Heart left ventricle (tissue), 16 donors: ENCODE results near the gene DCTN5. TPM values are rescaled to one million over a fixed set of nuclear protein-coding genes. Genes with fewer than 3 reads are reported as not detected.

Experiments
- ATAC-seq, 4 donors: fragments of 200-7000 bp; cut with Tn5 transposase; one replicate each; pipeline ENCODE4 v1.9.1; 2020 to 2022; ENCODE audit warnings: moderate library complexity in 4 of 4, mild to moderate bottlenecking in 3 of 4, moderate number of reproducible peaks in 1 of 4
- DNase-seq, 5 donors: peaks; one replicate each; pipeline ENCODE4 v3.0.0-alpha.2; 2020
- H3K27ac ChIP-seq, 12 donors: fragments of 200-600 bp; sonication (generic) in 4 of 12; one replicate each; pipeline versions ENCODE4 v1.5.0 to v1.8.0; 2016 to 2022; ENCODE audit warnings: mild to moderate bottlenecking in 2 of 12
- H3K27me3 ChIP-seq, 9 donors: fragments of 200-600 bp; sonication (generic) in 2 of 9; one replicate each; pipeline versions ENCODE4 v1.5.1 to v1.8.0; 2016 to 2022; ENCODE audit warnings: mild to moderate bottlenecking in 3 of 9
- H3K36me3 ChIP-seq, 9 donors: fragments of 200-600 bp; sonication (generic) in 2 of 9; one replicate each; pipeline versions ENCODE4 v1.5.0 to v1.8.0; 2018 to 2022; ENCODE audit warnings: mild to moderate bottlenecking in 2 of 9
- H3K4me1 ChIP-seq, 12 donors: fragments of 200-600 bp; sonication (generic) in 4 of 12; one replicate each; pipeline versions ENCODE4 v1.5.0 to v1.8.0; 2016 to 2022; ENCODE audit warnings: mild to moderate bottlenecking in 3 of 12
- H3K4me3 ChIP-seq, 12 donors: fragments of 200-600 bp; sonication (generic) in 4 of 12; one replicate each; pipeline versions ENCODE4 v1.5.0 to v1.8.0; 2017 to 2022; ENCODE audit warnings: mild to moderate bottlenecking in 9 of 12, moderate library complexity in 4 of 12
- H3K9me3 ChIP-seq, 12 donors: fragments of 200-600 bp; sonication (generic) in 4 of 12; one replicate each; pipeline versions ENCODE4 v1.5.0 to v1.8.0; 2016 to 2022; ENCODE audit warnings: mild to moderate bottlenecking in 1 of 12
- POLR2A ChIP-seq, 2 donors: fragments of 450-650 bp; IDR thresholded peaks; one replicate each; pipeline ENCODE4 v1.6.1; 2017; ENCODE audit warnings: antibody characterized with exemption in 2 of 2, mild to moderate bottlenecking in 2 of 2, moderate library complexity in 2 of 2
- WGBS, 4 donors: extraction: QIAGEN DNeasy Blood & Tissue Kit in 2 of 4; methylation state at CpG; one replicate each; pipeline versions ENCODE4 v1.1.5 to v1.1.7; 2013 to 2018; 5-methylcytosine and 5-hydroxymethylcytosine counted together
- intact Hi-C, 10 donors: fragments of 100-400 bp; cut with DNase I; formaldehyde crosslinking; loops; one replicate each; pipeline versions ENCODE4 v1.11.1 to v1.14.2; 2022
- long read RNA-seq, 3 donors: library from polyadenylated mRNA; unstranded; transcript quantifications; one replicate each; pipeline ENCODE4 v2.0.0, GENCODE V29; 2020 to 2021
- polyA plus RNA-seq, 2 donors: library from polyadenylated mRNA; stranded (reverse); fragments of 200-250 nt; gene quantifications; one replicate each; pipeline ENCODE4 v1.2.3, GENCODE V29; 2013
- total RNA-seq, 9 donors: library from RNA; depleted of rRNA in 2 of 9; stranded (reverse); fragments of >200 nt in 2 of 9; fragmentation: NEBNext Ultra II Directional in 3 of 9; extraction: Animal tissue kit (Norgen Biotek cat#: 25700) in 3 of 9; gene quantifications; one replicate each; pipeline versions ENCODE4 v1.1.0 to v1.2.4, GENCODE V29; 2016 to 2023
- TF ChIP-seq, protein P1 (sequence below), 12 donors: fragments of 200-600 bp; sonication (generic) in 4 of 12; IDR thresholded peaks; one replicate each; pipeline versions ENCODE4 v1.5.0 to v1.8.0; 2018 to 2022; ENCODE audit warnings: antibody characterized with exemption in 12 of 12, mild to moderate bottlenecking in 5 of 12
- donor health status: ischemic (EF 13 %, LVEDD 7.1; RV severe dilation, severe dysfunction).
- donor health status: healthy with polysubstance abuse.
- donor health status: DM: no; HTN: yes; CAD: no.
- donor health status: DM: no; HTN: no; CAD: no.
- donor health status: ischemic (EF 25% LVEDD 6.9; RV normal size, moderate dysfunction).
- donor health status: ischemic (EF 25% LVEDD 5.7; RV mildly dilated, moderate dysfunction).
- donor health status: healthy.
- donor health status: DM: yes; HTN: yes; CAD: no.
- donor health status: ischemic (EF 35%, LVEDD 5.7; RV mildly dilated, moderate dysfunction).
- donor health status: nonischemic (EF 11% LVEDD 7.7; RV severe dilation, severe dysfunction).
- donor health status: DM: yes; HTN: yes; CAD: no.
- donor health status: PGD.
- donor health status: ischemic (EF 29% LVEDD 5.4; RV normal size, mild dysfunction).
- donor health status: nonischemic (EF 23%, LVEDD 6.1; RV moderate dilation, normal function).

DCTN5 gene
- total RNA-seq, result 10 to 100 TPM; 26.8 to 56.0 (median 40.5) TPM
- polyA plus RNA-seq, result 10 to 100 TPM in 1 of 2 donors, 1 to 10 TPM in 1; 7.4 to 36.9 TPM
- long read RNA-seq, donor 1, full-length matches to known transcripts, result 32 of 36 reads
- long read RNA-seq, donor 1, partial matches to known transcripts, result 2 of 36 reads
- long read RNA-seq, donor 1, other reads (novel, unspliced or antisense), result 2 of 36 reads
- long read RNA-seq, donor 2, full-length matches to known transcripts, result 105 of 117 reads
- long read RNA-seq, donor 2, partial matches to known transcripts, result 7 of 117 reads
- long read RNA-seq, donor 2, other reads (novel, unspliced or antisense), result 5 of 117 reads
- long read RNA-seq, donor 3, full-length matches to known transcripts, result 27 of 28 reads
- long read RNA-seq, donor 3, partial matches to known transcripts, result 0 of 28 reads
- long read RNA-seq, donor 3, other reads (novel, unspliced or antisense), result 1 of 28 reads

DNA sequence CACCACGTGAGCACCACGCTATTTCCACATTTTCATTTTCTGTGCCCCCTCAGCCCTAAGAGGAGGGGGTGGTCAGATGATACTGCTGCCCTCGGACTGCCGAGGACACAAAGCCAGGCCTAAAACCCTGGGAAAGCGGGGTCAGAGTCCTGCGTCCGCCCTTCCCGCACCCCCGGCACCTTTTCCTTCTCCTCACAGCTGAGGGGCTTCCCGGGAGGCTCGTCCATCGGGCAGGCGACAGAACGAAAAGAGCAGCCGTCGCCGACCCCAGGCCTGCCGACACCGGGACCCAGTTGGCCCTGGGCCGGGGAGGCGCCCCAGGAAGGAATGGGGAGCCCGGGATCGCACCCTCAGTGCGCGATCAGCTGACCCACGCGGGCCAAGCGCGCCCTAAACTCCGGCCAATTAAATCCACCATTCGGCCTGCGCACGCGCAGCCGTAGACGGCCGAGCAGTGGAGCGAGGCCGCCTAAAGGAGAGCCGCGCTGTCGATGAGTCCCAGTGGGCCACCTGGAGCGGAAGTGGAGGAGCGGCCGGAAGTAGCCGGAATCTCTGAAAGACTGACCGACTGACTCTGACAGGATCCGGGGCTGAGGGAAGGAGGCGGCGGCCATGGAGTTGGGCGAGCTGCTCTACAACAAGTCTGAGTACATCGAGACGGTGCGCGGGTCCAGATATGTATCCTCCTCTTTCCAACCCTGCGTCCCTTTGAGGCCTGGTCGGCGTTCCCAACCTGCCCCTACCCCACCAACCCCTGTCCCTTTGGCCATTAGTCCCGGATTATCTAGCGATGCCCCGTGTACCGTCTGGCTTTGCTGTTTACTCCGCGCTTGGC is at the start of gene DCTN5, which contains the start of gene PALB2:
Gene DCTN5, plus strand, starts transcription at position 536 of the 835 bp plus-strand sequence. Its CDS starts 77 bp downstream, at position 613.
Gene PALB2, minus strand, starts transcription at position 380 of the 835 bp plus-strand sequence. Its CDS starts 153 bp downstream, at position 227.
- DNase-seq (peak; percentile 93 to 96 (median 96)), ATAC-seq (peak; percentile 99 to 100 (median 100))
- Histone ChIP-seq H3K4me1 (peaks cover 0 to 31% (median 20%) of the 10 kb centered on the region in 12 donors), H3K4me3 (peak within 1 kb of the TSS; percentile 67 to 99 (median 88)), H3K27me3 (no peaks in the 10 kb centered on the region), H3K9me3 (no peaks in the 10 kb centered on the region), H3K27ac (peak within 1 kb of the TSS; percentile 64 to 89 (median 83)), H3K36me3 (peaks cover 0 to 58% (median 51%) of the 10 kb centered on the region in 9 donors)
- intact Hi-C loops, result loop anchor here in 2 of 10 donors (2.0 to 5.0 kb wide), 2 partner anchors 44 to 84 kb away; partner anchors contain the start of genes EARS2 (in 1 of the 2), NDUFAB1 (in 1 of the 2) and UBFD1 (in 1 of the 2)
- 0% methylated on average over 32 to 64 of the region's 64 CpGs for WGBS, 4 donors
- TF ChIP-seq POLR2A (IDR thresholded peaks at IDR 0.05), result peak in 1 of 2 donors; percentile 70
- TF ChIP-seq, protein P1, sequence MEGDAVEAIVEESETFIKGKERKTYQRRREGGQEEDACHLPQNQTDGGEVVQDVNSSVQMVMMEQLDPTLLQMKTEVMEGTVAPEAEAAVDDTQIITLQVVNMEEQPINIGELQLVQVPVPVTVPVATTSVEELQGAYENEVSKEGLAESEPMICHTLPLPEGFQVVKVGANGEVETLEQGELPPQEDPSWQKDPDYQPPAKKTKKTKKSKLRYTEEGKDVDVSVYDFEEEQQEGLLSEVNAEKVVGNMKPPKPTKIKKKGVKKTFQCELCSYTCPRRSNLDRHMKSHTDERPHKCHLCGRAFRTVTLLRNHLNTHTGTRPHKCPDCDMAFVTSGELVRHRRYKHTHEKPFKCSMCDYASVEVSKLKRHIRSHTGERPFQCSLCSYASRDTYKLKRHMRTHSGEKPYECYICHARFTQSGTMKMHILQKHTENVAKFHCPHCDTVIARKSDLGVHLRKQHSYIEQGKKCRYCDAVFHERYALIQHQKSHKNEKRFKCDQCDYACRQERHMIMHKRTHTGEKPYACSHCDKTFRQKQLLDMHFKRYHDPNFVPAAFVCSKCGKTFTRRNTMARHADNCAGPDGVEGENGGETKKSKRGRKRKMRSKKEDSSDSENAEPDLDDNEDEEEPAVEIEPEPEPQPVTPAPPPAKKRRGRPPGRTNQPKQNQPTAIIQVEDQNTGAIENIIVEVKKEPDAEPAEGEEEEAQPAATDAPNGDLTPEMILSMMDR (IDR thresholded peaks at IDR 0.05), result peak in 1 of 12 donors; percentile 12

DNA sequence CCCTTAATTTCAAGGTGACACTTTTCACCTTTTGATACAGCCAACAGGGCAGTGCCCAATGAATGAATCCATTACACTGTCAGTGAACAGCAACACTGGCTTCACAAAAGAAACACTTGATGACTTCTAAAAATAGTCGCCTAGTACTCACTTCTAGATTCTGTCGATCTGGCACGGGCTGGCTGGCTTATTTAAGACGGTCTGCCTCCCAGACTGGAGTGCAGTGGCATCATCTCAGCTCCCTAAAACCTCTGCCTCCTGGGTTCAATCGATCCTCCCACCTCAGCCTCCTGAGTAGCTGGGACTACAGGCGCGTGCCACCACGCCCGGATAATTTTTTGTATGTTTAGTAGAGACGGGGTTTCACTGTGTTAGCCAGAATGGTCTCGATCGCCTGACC is 47.1 kb upstream of the DCTN5 start:
- H3K4me3 ChIP-seq, result peak overlapping the region in 6 of 12 donors; percentile 67 to 100 (median 91)

DNA sequence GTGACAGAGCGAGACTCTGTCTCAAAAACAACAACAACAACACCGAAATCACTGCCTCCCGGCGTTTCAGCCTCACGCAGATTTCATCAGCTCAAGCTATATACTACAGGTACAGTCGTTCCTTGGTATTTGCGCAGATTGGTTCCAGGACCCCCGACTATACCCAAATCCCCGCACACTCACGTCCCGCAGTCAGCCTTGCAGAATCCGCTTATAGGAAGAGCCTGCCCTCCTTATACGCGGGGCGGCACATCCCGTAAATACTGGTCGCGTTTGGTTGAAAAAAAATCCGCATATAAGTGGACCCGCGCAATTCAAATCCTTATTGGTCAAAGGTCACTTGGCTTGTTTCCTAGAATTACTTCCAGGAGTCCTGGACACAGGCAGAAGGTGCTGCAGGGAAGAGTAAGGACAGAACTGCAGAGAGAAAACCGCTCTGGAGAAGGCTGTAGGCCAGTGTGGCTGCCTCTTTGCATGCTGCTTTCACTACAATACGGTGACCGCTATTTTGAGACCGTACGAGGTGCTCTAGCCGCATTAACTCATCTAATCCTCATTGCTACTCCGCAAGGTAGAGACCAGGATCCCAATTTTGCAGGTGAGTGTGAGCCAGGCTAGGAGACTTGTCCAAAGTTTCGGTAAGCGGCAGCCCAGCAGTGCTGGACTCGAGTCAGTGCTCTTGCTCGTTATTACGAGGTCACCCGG is 45.9 kb upstream of the DCTN5 start:
- H3K4me3 ChIP-seq, result peak overlapping the region; percentile 67 to 100 (median 93)
- peaks cover 2 to 53% (median 25%) of the 10 kb centered on the region in 12 donors for H3K4me1 ChIP-seq
- no peak for DNase-seq
- peak in 2 of 4 donors; percentile 1 to 3 for ATAC-seq
- intact Hi-C loops, result loop anchor here in 3 of 10 donors (5.0 kb wide), 2 partner anchors 38 to 88 kb away; partner anchors contain the start of genes EARS2 (in 2 of the 3) and UBFD1 (in 2 of the 3)
- TF ChIP-seq, protein P1 (IDR thresholded peaks at IDR 0.05), result no peak
- TF ChIP-seq POLR2A (IDR thresholded peaks at IDR 0.05), result no peak
- peaks cover 0 to 40% (median 31%) of the 10 kb centered on the region in 9 donors for H3K36me3 ChIP-seq
- 14 to 23% (median 19%) methylated on average over 23 to 34 of the region's 34 CpGs for WGBS, 4 donors
- H3K27me3 ChIP-seq, result no peaks in the 10 kb centered on the region
- no peaks in the 10 kb centered on the region for H3K9me3 ChIP-seq
- H3K27ac ChIP-seq, result peak overlapping the region; percentile 82 to 97 (median 88)

More for the DNA sequence above, 47.1 kb upstream of the DCTN5 start:
- no peaks in the 10 kb centered on the region for H3K9me3 ChIP-seq
- peaks cover 2 to 53% (median 25%) of the 10 kb centered on the region in 12 donors for H3K4me1 ChIP-seq
- 78 to 83% (median 81%) methylated on average over 12 of the region's 12 CpGs for WGBS, 4 donors
- no peaks in the 10 kb centered on the region for H3K27me3 ChIP-seq
- DNase-seq (peak in 3 of 5 donors; percentile 40 to 69 (median 59)), ATAC-seq (peak; percentile 40 to 68 (median 61))
- TF ChIP-seq, protein P1 (IDR thresholded peaks at IDR 0.05), result no peak
- TF ChIP-seq POLR2A (IDR thresholded peaks at IDR 0.05), result peak in 1 of 2 donors; percentile 20
- H3K27ac ChIP-seq, result peak overlapping the region in 11 of 12 donors; percentile 44 to 97 (median 88)
- intact Hi-C loops, result no loop called here
- H3K36me3 ChIP-seq, result peaks cover 0 to 52% (median 44%) of the 10 kb centered on the region in 9 donors
